ENCODE data around the gene UACA.
"Not testable (repeated sequence)": the region's sequence is repeated elsewhere in the genome, so short reads cannot be mapped to it uniquely, and the experiment has no call there.

UACA gene, protein sequence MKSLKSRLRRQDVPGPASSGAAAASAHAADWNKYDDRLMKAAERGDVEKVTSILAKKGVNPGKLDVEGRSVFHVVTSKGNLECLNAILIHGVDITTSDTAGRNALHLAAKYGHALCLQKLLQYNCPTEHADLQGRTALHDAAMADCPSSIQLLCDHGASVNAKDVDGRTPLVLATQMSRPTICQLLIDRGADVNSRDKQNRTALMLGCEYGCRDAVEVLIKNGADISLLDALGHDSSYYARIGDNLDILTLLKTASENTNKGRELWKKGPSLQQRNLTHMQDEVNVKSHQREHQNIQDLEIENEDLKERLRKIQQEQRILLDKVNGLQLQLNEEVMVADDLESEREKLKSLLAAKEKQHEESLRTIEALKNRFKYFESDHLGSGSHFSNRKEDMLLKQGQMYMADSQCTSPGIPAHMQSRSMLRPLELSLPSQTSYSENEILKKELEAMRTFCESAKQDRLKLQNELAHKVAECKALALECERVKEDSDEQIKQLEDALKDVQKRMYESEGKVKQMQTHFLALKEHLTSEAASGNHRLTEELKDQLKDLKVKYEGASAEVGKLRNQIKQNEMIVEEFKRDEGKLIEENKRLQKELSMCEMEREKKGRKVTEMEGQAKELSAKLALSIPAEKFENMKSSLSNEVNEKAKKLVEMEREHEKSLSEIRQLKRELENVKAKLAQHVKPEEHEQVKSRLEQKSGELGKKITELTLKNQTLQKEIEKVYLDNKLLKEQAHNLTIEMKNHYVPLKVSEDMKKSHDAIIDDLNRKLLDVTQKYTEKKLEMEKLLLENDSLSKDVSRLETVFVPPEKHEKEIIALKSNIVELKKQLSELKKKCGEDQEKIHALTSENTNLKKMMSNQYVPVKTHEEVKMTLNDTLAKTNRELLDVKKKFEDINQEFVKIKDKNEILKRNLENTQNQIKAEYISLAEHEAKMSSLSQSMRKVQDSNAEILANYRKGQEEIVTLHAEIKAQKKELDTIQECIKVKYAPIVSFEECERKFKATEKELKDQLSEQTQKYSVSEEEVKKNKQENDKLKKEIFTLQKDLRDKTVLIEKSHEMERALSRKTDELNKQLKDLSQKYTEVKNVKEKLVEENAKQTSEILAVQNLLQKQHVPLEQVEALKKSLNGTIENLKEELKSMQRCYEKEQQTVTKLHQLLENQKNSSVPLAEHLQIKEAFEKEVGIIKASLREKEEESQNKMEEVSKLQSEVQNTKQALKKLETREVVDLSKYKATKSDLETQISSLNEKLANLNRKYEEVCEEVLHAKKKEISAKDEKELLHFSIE (N-terminal part only)

DNA sequence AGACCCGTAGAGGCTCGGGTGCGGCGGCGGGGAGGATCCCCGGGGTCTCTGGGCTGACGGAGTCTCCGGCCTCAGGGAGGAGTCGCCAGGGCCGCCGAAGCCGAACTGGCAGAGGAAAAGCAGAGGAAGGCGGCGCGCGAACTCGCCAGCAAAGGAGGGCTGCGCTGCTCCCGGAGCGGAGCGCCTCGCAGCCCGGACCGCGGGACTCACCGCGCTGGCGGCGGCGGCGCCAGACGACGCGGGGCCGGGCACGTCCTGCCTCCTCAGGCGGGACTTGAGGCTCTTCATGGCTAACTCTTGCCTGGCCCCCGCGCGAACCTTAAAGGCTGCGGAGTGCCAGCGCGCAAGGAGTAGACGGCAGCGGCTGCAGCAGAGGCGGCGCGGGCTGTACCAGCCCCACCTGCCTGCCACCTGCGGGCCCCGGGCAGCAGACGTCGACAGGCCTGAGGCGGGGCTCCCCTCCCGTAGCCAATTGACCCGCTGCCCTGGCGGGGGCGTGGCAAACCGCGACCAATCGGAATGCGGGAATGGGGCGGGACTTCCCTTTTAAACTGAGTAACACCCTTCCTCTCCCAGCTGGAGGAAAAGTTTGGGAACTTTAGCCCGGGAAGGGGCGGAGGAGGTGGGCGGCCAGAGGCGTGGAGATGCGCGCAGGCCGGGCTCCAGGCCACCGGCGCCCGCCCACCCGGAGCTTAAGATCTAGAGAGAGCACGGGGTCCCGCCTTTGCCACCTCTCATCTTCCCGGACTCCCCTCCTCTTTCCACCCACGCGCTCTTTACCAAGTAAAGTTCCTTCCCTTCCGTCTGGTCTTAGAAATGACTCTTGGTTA, at the start of gene UACA:
TSS of gene UACA (minus strand) at position 439 of the 830 bp plus-strand sequence. CDS start at position 288, 151 bp downstream.
- peak; percentile 59 for DNase-seq

DNA sequence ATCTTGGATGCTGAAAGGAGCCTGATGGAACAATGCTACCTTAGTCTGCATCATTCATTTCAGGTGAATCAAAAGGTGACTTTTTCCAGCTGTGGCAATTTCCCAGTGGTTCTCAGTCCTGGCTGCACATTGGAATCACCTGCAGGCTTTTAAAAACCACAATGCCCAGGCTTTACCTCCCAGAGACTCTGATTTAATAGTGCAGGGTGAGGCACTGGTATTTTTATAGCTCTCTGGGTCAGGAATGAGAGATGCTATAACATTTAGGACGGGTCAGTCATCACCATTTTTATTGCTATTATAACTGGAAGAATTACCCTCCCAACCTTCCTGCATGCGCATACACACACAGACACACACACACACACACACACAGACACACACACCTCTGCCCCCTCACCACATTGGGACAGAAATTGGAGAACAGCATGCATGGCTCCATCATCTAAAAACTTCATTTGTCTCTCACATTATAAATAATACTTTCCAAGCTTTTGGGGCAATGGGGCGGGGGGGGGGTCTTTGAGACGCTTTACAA, 49.5 kb upstream of the UACA start:
- DNase-seq, result no peak

DNA sequence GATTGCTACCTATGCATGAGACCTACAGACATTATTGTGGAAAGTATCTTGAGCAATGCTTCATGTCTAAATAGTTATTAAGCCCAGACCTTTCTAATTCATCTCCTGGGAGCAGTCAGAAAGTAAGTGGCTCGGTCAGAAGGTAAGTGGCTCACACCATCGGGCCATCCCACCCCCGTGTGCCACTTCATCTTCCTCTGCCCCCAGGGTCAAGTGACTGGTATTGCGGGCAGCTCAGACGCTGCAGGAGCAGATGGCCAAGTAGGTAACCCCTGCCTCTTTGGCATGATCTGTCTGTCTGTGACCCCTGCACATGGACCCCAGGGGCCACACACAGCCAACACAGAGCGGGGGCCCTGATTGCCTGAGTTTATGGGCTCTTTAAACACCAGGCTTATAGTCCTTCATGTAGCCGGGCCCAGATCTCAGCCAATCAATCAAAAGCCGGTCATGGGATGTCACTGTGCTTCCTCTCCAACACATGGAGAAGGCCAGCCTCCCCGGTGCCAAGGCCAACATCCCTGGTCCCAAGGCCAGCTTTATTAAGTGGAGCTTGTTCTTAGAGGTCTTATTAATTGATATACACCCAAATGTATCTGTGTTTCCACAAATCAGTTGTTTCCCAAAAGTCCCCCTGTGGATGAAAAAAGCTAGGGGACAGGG, 47.7 kb upstream of the UACA start:
- DNase-seq, result no peak

DNA sequence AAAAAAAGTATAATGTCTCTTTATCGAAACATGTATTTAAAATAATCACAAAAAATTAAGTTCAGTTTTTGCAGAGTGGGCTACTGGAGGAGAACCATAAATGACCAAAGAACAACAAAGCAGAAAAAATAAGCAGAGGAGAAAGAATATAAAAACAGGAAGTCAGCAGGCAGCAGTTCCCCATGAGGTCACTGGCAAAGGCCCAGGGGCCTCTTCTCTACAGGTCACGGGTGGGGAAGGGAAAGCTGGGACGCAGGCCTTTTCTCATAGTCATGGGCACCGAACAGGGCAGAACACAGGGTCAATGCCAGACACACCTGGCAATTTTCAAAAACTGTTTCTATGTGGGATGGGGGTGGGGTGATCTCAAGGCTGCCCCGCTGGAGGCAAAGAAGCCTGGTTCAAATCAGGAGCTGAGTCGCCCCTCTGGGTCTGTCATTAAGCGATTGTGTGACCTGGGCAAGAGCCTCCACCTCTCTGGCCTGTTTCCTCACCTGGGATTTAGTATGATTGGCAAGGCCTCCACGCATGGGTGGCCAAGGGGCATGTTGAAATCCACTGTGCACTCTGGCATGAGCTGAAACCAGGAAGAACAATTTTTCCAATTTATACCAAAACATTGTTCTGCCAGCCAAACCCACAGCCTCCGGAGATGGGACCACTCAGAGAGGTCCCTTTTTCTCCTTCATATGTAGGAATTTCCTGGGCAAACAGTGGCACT, 43.8 kb upstream of the UACA start:
- DNase-seq, result no peak

DNA sequence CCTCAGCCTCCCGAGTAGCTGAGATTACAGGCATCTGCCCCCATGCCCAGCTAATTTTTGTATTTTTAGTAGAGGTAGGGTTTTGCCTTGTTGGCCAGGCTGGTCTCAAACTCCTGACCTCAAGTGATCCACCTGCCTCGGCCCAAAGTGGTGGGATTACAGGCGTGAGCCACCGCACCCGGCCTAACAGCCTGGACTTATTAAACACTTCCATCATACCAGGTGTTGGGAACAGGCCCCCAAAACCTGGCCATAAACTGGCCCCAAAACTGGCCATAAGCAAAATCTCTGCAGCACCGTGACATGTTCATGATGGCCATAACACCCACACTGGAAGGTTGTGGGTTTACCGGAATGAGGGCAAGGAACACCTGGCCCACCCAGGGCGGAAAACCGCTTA, 41.0 kb upstream of the UACA start:
- DNase-seq, result not testable (repeated sequence)

DNA sequence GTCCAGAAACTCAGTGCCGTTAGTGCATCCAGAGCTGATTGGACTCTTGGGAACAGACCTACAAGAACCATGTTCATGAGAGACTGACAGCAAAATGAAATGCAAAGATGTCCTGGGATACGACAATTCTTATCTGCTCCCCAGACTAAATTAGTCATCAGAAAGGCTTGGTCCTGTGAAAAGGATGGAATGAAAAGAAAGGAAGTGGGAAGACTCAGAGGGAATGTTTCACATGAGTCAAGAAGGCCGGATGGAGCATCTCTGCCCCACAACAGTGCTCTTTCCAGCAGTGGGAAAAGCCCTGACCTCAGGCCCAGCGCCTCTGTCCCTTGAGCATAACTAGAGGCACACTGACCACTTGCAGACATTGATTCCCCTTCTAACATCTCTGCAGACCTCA, 39.3 kb upstream of the UACA start:
- peak; percentile 37 for DNase-seq

DNA sequence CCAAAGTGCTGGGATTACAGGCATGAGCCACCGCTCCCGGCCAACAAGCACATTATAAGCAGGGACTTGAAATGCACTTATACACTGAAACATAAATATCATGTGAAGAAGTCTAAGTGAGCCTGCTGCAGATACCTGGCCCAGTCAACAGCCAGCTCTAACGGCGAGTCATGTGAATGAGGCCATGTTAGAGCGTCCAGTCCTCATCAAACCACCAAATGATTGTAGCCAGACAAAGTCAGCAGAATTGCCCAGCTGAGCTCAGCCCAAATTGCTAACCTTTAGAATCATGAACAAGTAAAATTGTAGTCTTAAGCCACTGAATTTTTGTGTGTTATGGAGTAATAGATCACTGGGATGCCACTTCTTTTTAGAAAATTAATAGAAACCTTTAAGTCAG, 37.8 kb upstream of the UACA start:
- DNase-seq, result no peak

DNA sequence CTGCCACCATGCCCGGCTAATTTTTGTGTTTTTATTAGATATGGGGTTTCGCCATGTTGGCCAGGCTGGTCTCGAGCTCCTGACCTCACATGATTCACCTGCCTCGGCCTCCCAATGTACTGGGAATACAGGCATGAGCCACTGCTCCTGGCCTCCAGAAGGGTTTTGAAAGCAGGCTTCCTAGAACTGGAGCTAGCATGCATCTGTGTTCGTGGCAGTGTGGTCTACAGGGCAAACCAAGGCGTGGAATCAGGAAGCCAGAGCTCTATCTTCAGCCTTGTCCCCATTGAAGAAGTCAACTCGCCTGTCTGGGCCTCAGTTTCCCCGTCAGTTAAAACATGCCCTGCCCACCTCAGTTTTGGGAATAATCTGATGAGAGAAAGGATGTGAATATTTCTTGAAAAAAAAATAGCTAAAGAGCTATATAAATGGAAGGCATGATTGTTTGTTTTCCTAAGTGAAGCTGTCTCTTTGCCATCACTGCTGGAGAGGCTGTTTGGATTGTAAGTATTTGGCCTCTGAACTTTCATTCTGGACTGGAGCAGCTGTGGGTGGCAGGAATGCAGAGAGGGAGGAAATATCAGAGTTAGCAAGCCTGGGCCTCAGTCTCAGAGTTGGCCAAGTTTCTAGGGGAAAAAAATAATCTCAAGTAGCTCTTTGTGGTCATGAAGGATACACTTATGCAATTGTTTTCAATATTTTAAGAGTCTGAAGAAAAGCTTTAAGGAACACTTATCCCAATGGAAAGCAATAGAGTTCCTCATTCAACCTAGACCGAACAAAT, 36.5 kb upstream of the UACA start:
- DNase-seq, result no peak

DNA sequence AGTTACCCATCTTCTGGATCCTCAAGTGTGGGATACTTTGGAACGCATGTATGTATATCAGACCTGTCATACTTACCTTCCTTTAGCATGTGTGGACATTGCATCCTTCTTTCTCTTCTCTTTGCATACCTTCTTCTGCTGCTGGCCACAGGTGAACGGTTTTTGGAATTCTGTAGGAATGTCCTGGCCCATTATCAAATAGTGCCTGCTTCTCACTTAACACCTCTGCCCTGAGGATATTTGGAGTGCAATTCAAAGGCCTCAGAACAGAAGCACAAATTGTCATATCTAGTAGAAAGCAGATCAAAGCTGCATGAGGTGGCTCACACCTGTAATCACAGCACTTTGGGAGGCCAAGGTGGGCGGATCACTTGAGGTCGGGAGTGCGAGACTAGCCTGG, 34.1 kb upstream of the UACA start:
- no peak for DNase-seq

DNA sequence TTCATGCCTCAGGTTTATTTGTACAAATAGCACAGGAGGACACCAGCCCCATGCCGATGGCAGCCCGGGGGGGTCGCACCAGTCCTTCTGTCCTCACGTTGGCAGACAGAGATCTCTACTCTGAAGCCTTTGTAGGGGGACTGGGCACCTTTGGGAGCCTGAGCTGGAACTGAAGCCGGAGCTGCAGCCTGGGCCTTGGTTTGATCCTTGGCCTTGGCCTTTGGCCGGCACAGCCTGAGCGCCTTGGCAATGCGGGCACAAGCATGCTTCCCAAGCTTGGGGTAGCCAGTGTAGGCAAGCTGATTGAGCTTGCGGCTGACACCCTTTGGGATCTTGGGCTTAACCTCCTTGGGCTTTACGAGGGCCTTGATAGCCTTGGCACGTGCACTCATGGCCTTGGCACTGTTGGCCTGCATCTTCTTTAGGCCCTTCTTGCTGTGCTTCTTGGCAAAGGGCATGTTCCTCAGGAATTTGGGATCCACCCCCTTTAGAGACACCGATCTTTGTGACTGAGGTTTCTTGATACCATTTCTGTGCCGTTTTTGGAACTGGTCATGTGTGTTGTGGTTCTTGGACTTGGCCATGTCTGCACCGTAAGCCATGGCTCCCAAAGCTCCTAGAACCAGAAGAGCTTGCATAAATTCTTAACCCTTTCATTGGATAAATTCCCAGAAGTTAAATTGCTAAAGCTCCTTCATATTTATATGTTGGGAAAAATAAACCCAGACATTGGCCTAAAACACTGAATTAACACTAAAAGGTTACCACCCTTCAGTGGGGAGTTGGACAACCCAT, 33.4 kb upstream of the UACA start:
- no peak for DNase-seq

DNA sequence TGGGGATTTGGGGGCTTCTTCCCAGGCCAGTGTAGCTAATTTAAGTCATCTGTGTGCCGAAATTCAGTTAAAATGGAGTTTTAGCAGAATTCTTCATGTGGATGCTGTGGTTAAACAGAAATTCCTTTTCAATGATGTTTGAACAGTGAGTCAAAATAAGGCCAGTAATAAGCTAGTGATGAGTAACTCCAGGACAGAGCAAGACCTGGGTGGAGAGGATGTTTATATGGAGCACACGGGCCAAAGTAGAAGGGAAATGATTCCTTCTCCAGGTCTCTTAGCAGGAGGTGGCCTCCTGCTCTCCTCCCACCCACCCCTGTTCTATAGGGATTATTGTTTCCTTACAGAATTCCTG, 31.9 kb upstream of the UACA start:
- peak; percentile 50 for DNase-seq

DNA sequence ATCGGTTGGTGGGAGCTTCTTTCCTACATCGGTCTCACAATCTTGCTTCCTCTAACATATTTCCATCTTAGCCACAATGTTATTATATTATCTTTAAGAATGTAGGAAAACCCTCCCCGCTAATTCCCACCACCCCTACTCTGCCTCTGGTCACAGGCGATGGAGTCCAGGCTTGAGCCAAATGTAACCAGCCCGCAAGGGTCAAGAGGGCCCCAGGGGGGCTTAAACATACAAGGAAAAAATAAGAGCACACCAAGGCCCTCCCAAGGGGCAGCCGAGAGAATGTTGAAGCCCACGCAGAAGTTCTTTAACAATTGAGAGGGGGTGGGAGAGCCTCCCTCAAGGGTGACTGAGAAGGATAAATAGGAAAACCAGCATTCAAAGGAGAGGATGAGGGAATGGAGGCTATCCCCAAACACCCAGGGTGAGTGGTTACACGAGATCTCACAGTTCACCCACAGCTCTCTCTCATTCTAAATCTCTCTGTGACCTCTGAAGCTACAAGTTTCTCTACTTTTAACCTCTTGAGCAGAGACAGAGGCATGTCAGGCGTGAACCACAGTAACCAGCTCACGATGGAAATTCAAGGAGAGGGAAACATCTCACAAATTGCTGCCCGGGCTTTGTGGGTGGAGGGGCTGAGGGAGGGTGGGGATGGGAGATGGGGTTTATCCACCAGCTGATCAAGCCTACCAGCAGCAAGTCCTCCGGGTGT, 31.4 kb upstream of the UACA start:
- no peak for DNase-seq

DNA sequence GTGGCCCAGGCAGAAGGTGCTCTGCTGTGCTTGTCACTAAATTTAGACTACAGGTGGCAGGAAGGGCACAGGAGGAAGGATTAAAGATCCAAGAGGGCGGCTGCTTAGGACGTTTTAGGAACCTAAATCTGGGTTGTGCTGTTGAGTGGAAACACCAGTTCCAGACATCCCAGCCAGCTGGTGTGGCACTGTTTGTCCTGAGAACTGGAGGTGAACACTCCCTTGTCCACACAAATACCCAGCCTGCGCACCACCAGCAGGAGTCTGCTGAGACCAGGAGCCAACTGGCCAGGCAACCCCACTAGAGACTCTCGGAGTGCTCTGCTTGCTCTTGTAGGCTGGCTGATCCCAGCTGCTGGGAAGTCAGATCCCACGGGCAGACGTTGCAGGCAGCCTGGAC, 30.3 kb upstream of the UACA start:
- no peak for DNase-seq

DNA sequence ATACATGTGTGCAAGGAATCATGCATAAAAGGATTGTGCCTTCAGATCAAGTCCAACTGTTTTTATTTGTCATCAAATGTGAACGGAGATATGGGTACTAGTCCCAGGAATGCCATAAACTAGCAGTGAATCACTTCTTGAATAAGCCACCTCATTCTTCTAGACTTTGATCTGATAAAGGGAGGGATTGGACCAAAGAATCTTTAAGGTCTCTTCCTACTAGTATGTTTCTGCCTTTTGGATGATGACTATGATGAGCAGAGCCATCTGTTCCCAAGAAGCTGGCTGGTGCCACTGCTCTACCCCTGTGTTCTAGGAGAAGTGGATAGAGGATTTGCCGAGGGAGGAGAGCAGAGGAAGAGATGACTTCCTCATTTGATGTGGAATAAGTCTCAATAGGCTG, 28.8 kb upstream of the UACA start:
- DNase-seq, result no peak

DNA sequence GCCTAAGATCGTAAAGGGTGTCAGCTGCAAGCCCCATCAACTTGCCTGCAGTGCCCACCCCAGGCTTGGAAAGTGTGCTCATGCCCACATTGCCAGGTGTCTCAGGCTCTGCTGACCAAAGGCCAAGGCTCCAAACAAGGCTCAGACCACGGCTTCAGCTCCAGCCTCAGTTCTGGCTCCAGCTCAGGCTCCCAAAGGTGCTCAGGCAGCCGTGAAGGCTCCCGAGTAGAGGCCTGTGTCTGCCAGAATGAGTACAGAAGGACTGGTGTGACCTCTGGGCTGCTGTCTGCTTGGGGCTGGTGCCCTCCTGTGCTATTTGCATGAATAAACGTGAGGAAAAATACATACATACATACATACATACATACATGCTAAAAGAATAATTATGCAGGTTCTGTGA, 27.9 kb upstream of the UACA start:
- DNase-seq, result no peak

DNA sequence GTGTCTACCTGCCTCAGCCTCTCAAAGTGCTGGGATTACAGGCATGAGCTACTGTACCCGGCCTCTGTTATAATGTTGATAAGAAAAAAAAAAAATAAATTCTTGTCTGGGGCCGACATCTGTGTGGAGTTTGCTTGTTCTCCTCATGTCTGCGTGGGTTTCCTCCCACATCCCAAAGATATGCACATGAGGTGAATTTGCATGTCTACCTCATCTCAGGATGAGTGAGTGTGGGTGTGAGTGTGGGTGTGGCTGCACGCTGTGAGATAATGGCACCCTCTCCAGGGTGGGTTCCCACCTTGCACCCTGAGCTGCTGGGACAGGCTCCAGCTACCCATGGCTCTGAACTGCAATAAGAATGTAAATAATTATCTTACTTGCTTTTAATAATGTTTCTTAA, 25.9 kb upstream of the UACA start:
- no peak for DNase-seq

DNA sequence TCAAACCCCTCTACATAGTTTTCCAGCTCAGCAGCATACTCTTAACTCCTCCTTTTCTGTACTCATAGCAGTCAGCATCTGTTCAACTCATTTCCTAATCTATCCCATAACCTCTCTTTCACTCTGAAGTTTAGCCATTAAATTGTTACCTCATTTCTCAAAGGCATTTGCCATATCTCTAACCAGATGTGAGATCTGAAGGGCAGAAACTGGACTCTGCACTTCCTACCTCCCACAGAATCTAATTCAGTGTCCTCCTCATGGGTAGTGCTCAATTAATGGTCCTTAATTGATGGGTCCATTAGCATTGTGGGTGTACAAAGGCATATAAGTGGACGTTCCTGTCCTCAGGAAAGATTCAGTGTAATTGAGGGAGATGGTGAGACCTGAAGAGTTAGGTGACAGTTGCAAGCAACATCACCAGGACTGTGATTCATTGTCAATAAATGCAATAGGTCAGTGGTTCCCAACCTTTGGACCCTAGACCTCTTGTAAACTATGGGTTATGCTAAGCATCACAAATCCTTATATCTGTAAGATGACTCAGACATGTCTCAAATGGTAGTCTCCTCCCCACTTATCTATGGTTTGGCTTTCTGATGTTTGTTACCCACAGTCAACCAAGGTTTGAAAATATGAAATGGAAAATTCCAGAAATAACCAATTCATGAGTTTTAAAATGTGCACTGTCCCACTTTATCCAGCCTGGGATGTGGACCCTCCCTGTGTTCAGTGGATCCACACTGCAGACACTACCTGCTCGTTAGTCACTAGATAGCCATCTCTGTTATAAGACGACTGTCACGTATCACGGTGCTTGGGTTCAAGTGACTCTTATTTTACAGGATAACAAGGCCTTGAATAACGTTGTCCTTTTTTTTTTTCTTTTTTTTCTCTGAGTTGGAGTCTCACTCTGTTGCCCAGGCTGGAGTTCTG, 25.0 kb upstream of the UACA start:
- DNase-seq, result no peak

Data from 8988T (cell line).